GM13977 (cell line): ENCODE measurements around the gene TLX1.
A peak's percentile ranks its signal among the peaks of the same experiment; 100 is the strongest.

Experiments used
- DNase-seq: peaks from one replicate; pipeline ENCODE4 v3.0.0; 2012; ENCODE audit warnings: low spot score
- in situ Hi-C: fragments of 300-500 bp; cut with MboI; formaldehyde crosslinking; loops from one replicate; pipeline ENCODE4 v1.12.0; 2022; ENCODE audit warnings: low sequenced_read_pairs, low pct_unique_long_range_greater_than_20kb, mixed read lengths, inconsistent platforms; ENCODE audit not compliant: unreplicated experiment
- TF ChIP-seq, protein P1 (sequence below): IDR thresholded peaks from 2 replicates; pipeline ENCODE4 v1.5.1; 2012; ENCODE audit warnings: mild to moderate bottlenecking, control low read depth; ENCODE audit not compliant: insufficient read depth; ENCODE audit errors: extremely low read depth, missing control alignments

The TLX1 gene

DNA sequence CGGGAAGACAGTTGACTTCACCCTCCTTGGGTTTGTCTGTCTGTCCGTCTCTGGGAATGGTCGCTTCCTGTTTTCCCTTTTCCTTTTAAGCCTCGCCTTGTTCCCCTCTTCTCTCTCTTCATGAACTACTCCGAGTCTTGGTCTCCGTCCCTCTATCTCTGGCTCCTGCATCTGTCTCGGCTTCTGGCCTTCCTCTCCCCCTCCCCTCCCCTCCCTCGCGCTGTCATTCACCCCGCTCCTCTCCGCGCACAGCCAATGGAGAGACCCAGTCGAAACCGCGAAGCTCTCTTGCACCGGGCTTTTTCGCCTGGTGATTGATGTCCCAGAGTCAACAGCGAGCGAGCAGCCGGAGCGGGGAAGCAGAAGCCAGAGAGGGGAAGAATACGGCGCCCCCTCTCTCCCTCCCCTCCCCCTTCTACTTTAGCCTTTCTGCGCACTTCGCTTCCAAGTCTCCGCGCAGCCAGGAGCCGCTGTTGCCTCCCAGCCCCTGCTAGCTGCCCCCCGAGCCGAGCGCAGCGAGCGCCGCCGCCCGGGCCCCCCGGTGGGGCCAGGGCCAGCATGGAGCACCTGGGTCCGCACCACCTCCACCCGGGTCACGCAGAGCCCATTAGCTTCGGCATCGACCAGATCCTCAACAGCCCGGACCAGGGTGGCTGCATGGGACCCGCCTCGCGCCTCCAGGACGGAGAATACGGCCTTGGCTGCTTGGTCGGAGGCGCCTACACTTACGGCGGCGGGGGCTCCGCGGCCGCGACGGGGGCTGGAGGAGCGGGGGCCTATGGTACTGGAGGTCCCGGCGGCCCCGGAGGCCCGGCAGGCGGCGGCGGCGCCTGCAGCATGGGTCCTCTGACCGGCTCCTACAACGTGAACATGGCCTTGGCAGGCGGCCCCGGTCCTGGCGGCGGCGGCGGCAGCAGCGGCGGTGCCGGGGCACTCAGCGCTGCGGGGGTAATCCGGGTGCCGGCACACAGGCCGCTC, at the start of gene TLX1:
TSS of gene TLX1 (plus strand) at position 317 of the 978 bp plus-strand sequence. CDS start at position 559, 242 bp downstream.
- in situ Hi-C loops = loop anchor here (10.0 to 25.0 kb wide), 3 partner anchors 84 to 1594 kb away; partner anchors contain the start of genes NKX2-3 and PAX2

DNA sequence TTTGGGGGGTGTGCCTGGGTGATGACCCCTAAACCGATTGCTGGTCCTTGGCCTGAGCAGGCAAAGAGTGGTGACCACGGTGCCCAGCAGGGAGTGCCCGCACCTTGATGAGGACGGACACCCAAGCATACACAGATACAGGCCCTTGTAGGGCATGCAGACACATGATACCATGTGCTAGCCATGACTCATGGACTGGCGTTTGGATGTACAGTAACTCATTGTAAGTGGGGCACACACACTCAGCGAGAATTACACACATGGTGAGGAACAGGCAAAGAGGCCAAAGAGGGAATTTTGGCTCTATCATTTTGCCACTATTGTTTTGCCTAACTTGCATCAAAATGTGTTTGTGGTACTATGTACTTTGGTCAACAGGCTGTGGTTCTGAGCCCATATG, 45.3 kb upstream of the TLX1 start:
- TF ChIP-seq, protein P1, sequence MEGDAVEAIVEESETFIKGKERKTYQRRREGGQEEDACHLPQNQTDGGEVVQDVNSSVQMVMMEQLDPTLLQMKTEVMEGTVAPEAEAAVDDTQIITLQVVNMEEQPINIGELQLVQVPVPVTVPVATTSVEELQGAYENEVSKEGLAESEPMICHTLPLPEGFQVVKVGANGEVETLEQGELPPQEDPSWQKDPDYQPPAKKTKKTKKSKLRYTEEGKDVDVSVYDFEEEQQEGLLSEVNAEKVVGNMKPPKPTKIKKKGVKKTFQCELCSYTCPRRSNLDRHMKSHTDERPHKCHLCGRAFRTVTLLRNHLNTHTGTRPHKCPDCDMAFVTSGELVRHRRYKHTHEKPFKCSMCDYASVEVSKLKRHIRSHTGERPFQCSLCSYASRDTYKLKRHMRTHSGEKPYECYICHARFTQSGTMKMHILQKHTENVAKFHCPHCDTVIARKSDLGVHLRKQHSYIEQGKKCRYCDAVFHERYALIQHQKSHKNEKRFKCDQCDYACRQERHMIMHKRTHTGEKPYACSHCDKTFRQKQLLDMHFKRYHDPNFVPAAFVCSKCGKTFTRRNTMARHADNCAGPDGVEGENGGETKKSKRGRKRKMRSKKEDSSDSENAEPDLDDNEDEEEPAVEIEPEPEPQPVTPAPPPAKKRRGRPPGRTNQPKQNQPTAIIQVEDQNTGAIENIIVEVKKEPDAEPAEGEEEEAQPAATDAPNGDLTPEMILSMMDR = no peak
- no peak for DNase-seq
- in situ Hi-C loops = no loop called here

More for the DNA sequence above, at the start of gene TLX1:
- DNase-seq = peak; percentile 50
- TF ChIP-seq, protein P1 = no peak

DNA sequence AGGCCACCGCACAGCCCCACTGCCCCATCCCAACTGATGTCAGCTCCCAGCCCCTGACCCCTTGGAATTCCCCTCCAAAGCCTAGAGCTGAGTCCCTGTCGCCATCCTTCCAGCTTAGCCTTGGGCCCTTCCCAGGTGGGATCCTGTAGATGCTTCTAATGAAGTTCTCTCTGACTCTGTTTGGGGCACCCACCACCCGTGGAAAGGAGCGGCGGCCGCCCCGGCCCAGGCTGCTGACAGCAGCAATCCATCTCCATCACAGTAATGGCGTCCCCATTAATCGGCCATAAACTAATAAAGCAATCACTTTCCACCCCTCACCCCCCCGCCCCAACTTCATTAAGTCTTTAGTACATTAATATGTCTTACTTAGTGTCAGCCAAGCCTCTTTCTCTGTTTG, 43.7 kb upstream of the TLX1 start:
- TF ChIP-seq, protein P1 = no peak
- in situ Hi-C loops = no loop called here
- DNase-seq = no peak

DNA sequence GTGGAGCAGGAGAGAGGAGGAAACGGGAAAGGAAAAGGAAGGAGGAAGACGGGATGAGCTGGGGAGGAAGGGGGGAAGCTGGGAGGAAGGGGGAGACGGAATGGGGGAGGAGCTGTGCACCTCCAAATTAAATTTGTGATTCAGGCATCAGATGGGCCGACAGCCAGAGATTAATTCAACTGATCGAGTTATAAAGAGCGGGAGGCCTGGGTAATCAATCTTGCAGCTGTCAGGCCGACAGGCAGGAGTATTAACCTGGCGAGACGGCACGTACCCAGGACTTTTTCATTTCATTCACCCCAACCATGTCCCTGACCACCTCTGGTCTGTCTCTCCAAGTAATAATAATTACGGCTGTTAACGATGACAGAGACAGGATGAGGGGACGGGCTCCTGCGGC, 43.1 kb upstream of the TLX1 start:
- in situ Hi-C loops = no loop called here
- TF ChIP-seq, protein P1 = no peak
- no peak for DNase-seq

DNA sequence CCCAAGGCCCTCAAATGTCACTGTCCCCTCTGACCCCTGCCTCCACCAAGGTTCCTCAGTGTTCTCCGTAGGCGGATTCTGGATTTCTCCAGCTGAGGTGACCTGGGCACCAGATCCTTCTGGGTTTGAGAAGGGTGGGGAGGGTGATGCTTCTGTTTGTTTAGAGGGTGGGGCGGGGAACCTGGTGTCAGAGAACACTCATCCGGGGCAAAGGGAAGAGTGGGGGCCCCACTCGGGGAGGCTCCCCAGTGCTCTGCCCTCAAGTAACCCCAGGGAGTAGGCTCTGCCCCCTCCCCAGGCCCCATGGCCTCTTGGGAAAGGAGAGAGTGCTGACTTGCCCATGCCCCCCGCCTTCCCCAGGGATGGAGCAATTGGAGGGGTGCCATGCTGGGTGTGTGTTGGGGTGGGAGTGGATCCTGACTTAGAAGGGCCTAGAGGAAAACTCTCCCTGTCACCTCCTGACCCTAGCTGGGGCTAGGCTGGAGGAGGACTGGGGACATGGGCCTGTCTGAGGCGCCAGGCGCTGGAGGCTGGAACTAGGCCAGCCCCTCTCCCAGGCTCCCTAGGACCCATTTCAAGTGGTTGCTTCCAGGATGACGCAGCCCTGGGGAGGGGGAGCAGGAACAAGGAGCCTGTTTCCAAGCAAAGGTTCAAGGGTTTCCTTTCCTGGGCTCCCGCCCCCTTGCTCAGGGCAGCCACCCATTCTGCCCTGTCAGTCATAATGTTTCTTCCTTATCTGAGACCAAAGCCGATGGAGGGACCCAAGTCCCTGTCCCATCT, 41.4 kb upstream of the TLX1 start:
- DNase-seq = no peak

DNA sequence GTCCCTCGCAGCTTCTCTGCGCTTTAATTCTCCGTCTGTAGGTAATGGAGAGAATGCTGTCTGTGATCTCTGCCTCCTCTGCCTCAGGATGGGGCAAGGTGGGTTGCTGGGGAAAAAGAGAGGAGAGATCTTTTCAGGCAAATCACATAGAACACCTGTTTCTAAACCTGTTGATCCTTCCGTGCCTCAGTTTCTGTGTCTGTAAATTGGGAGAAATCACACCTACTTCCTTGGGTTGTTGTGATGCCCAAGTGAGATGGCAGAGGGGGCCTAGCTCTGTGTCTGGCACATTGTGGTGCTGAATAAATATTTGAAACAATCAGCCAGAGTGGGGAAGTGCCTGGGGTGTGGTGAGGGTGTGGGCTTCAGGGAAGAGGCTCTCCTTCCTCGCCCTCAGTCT, 40.5 kb upstream of the TLX1 start:
- DNase-seq = no peak
- TF ChIP-seq, protein P1 = no peak
- in situ Hi-C loops = no loop called here

More for the DNA sequence above, 41.4 kb upstream of the TLX1 start:
- TF ChIP-seq, protein P1 = no peak
- in situ Hi-C loops = no loop called here
